ENCODE measurements around the gene FAM200C. TPM values are rescaled to one million over a fixed set of nuclear protein-coding genes. Genes with fewer than 3 reads are reported as not detected.

Gene FAM200C
- total and polyA plus RNA-seq, 9 of the 15 experiments (the other 6 are each of a cell fraction or from before 2014, with no cell fraction given), result 1.3 to 7.0 (median 1.8) TPM

- TF ChIP-seq ZBTB2 (IDR thresholded peaks at IDR 0.05), result 0 out of 2 replicates have a peak, but pooled peaks have one; percentile 29
- TF ChIP-seq SMAD1 (IDR thresholded peaks at IDR 0.05; ENCODE audit: low read depth, low read length, partially characterized antibody), result peak; percentile 12
- no peak for TF ChIP-seq POLR3A (IDR thresholded peaks at IDR 0.05; ENCODE audit: borderline replicate concordance, extremely low read depth, insufficient read depth, insufficient read length)
- TF ChIP-seq NFIC (IDR thresholded peaks at IDR 0.05), result peak; percentile 58
- TF ChIP-seq TBP (optimal IDR thresholded peaks at IDR 0.05; ENCODE audit: low read depth, low read length), result peak; percentile 92
- TF ChIP-seq MYBL2 (IDR thresholded peaks at IDR 0.05; ENCODE audit: low read depth), result peak; percentile 98
- TF ChIP-seq MYBL2 (CRISPR knock-in tag; IDR thresholded peaks at IDR 0.05; ENCODE audit: borderline replicate concordance), result peak; percentile 85; the same call in 1 of the 2 replicates
- TF ChIP-seq, protein P1, sequence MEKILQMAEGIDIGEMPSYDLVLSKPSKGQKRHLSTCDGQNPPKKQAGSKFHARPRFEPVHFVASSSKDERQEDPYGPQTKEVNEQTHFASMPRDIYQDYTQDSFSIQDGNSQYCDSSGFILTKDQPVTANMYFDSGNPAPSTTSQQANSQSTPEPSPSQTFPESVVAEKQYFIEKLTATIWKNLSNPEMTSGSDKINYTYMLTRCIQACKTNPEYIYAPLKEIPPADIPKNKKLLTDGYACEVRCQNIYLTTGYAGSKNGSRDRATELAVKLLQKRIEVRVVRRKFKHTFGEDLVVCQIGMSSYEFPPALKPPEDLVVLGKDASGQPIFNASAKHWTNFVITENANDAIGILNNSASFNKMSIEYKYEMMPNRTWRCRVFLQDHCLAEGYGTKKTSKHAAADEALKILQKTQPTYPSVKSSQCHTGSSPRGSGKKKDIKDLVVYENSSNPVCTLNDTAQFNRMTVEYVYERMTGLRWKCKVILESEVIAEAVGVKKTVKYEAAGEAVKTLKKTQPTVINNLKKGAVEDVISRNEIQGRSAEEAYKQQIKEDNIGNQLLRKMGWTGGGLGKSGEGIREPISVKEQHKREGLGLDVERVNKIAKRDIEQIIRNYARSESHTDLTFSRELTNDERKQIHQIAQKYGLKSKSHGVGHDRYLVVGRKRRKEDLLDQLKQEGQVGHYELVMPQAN (IDR thresholded peaks at IDR 0.05; ENCODE audit: borderline replicate concordance), result peak; percentile 72
- peak; percentile 100 for TF ChIP-seq FOXM1 (IDR thresholded peaks at IDR 0.05; ENCODE audit: low read depth)
- TF ChIP-seq FOXM1 (CRISPR knock-in tag; IDR thresholded peaks at IDR 0.05; ENCODE audit: low read depth), result peak; percentile 99
- TF ChIP-seq CREM (IDR thresholded peaks at IDR 0.05; ENCODE audit: low read depth), result peak; percentile 75
- peak; percentile 88 for TF ChIP-seq SP1 (CRISPR knock-in tag; IDR thresholded peaks at IDR 0.05)
- no peak for TF ChIP-seq FUS (optimal IDR thresholded peaks at IDR 0.05; ENCODE audit: low read depth, low read length)
- TF ChIP-seq POLR2A (conservative IDR thresholded peaks at IDR 0.05), result peak; percentile 94
- TF ChIP-seq TOE1 (IDR thresholded peaks at IDR 0.05; ENCODE audit: borderline replicate concordance), result peak; percentile 60; the same call in 1 of the 2 replicates
- no peak for TF ChIP-seq TOE1 (CRISPR knock-in tag; IDR thresholded peaks at IDR 0.05; ENCODE audit: borderline replicate concordance, low read depth)
- peak; percentile 95 for TF ChIP-seq TAF1 (IDR thresholded peaks at IDR 0.05; ENCODE audit: control insufficient read depth, extremely low read depth, insufficient read depth, low read length, severe bottlenecking)
- TF ChIP-seq HMGN3 (IDR thresholded peaks at IDR 0.05; ENCODE audit: borderline replicate concordance, extremely low read depth, insufficient read length, low read depth, low read length), result no peak
- no peak for TF ChIP-seq ZNF253 (CRISPR knock-in tag; conservative IDR thresholded peaks at IDR 0.05)
- peak; percentile 71; the same call in 1 of the 2 replicates for TF ChIP-seq LCOR (CRISPR knock-in tag; IDR thresholded peaks at IDR 0.05)
- TF ChIP-seq POLR2AphosphoS5 (IDR thresholded peaks at IDR 0.05; ENCODE audit: control insufficient read depth, insufficient read depth, low read depth, low read length), result peak; percentile 93
- TF ChIP-seq ASH1L (IDR thresholded peaks at IDR 0.05; ENCODE audit: borderline replicate concordance, low read depth, partially characterized antibody), result peak; percentile 9
- peak; percentile 98 for TF ChIP-seq RBFOX2 (IDR thresholded peaks at IDR 0.05; ENCODE audit: low read depth, low read length)
- TF ChIP-seq NFRKB (IDR thresholded peaks at IDR 0.05; ENCODE audit: low read depth), result peak; percentile 43; the same call in 1 of the 2 replicates
- TF ChIP-seq CBX1 (IDR thresholded peaks at IDR 0.05; ENCODE audit: low read depth), result 0 out of 2 replicates have a peak, but pooled peaks have one; percentile 74
These were observed 21.9 kb upstream of the FAM200C start, which contains the start of gene PTTG1 (continued) for GRCh38 chr5:160421625-160422258.

Measured in K562 (cell line).